Measurements from ENCODE around the gene NTHL1. TPM values are rescaled to one million over a fixed set of nuclear protein-coding genes. Genes with fewer than 3 reads are reported as not detected.

NTHL1 gene
- total and polyA plus RNA-seq, 2 experiments from 2014 or later, result 84.6 to 87.9 TPM

- Mint-ChIP-seq H3K27me3 (ENCODE audit: insufficient read depth, low read depth, poor library complexity) (peaks cover 12% of the 10 kb centered on the region), H3K4me1 (peaks cover 8% of the 10 kb centered on the region), H3K27ac (peak overlapping the region; percentile 61; the same call in 1 of the 2 replicates), H3K4me3 (peak overlapping the region; percentile 92), H3K9me3 (no peaks in the 10 kb centered on the region), H3K36me3 (ENCODE audit: low read depth) (peaks cover 7% of the 10 kb centered on the region; the same call in 2 of the 3 replicates)
- no peak overlapping the region for H3K27ac ChIP-seq (ENCODE audit: low read depth)
- no peaks in the 10 kb centered on the region for H3K9me2 ChIP-seq (ENCODE audit: insufficient read depth)
- no peaks in the 10 kb centered on the region for H3K36me3 ChIP-seq (ENCODE audit: insufficient read depth)
- no peaks in the 10 kb centered on the region for H4K20me1 ChIP-seq (replicated peaks; ENCODE audit: insufficient read depth)
- peak; percentile 12 for ATAC-seq
- H3K4me1 ChIP-seq (ENCODE audit: insufficient read depth), result peaks cover 10% of the 10 kb centered on the region; the same call in 1 of the 2 replicates
- peak overlapping the region; percentile 99 for H3K4me2 ChIP-seq
- H3K79me2 ChIP-seq (replicated peaks; ENCODE audit: insufficient read depth), result peaks cover 22% of the 10 kb centered on the region
- no peaks in the 10 kb centered on the region for H3K27me3 ChIP-seq (ENCODE audit: insufficient read depth)
- DNase-seq (ENCODE audit: low spot score), result no peak
- H2AFZ ChIP-seq, result peak overlapping the region; percentile 97
- peak overlapping the region; percentile 97 for H3K4me3 ChIP-seq
- no peak for TF ChIP-seq EZH2 (IDR thresholded peaks at IDR 0.05; ENCODE audit: low read depth, unreplicated experiment)
- TF ChIP-seq ZNF462 (CRISPR knock-in tag; IDR thresholded peaks at IDR 0.05), result no peak
- no peak for TF ChIP-seq STAT1 (IDR thresholded peaks at IDR 0.05; ENCODE audit: unreplicated experiment)
- TF ChIP-seq JUNB (IDR thresholded peaks at IDR 0.05; ENCODE audit: unreplicated experiment), result no peak
- no peak for TF ChIP-seq EZH2phosphoT487 (IDR thresholded peaks at IDR 0.05; ENCODE audit: unreplicated experiment)
- TF ChIP-seq POLR2AphosphoS5 (IDR thresholded peaks at IDR 0.05; ENCODE audit: low read depth), result no peak
- TF ChIP-seq ZNF331 (CRISPR knock-in tag; IDR thresholded peaks at IDR 0.05; ENCODE audit: low read depth), result no peak
- no peak for TF ChIP-seq ETS1 (IDR thresholded peaks at IDR 0.05)
- TF ChIP-seq NANOG (IDR thresholded peaks at IDR 0.05; ENCODE audit: borderline replicate concordance), result no peak
- TF ChIP-seq ZNF114 (CRISPR knock-in tag; IDR thresholded peaks at IDR 0.05), result no peak
- no peak for TF ChIP-seq REST (IDR thresholded peaks at IDR 0.05; ENCODE audit: unreplicated experiment)
- TF ChIP-seq CREB1 (CRISPR knock-in tag; IDR thresholded peaks at IDR 0.05; ENCODE audit: low read depth), result no peak
- no peak for TF ChIP-seq CTCF (conservative IDR thresholded peaks at IDR 0.05; ENCODE audit: low read depth in 2 of 2)
- 0 out of 2 replicates have a peak, but pooled peaks cover 5% of the 10 kb centered on the region for H3F3A ChIP-seq (replicated peaks; ENCODE audit: low read depth)
Observed at GRCh38 chr16:2046893-2047329, 723 bp downstream of the NTHL1 start.

All from GM23338 (cell line).